Measurements from ENCODE around the gene RBMS3. TPM values are rescaled to one million over a fixed set of nuclear protein-coding genes. Genes with fewer than 3 reads are reported as not detected.
"Not testable (repeated sequence)": the region's sequence is repeated elsewhere in the genome, so short reads cannot be mapped to it uniquely, and the experiment has no call there.

Gene RBMS3
- total RNA-seq, 1 donor from 2014 or later: 3.8 TPM

- peaks cover 6% of the 10 kb centered on the region for H3K9me3 Mint-ChIP-seq (ENCODE audit: low read depth)
- no peaks in the 10 kb centered on the region for H3K4me1 Mint-ChIP-seq (ENCODE audit: low read depth)
- no peak overlapping the region for H3K4me3 Mint-ChIP-seq (ENCODE audit: low read depth)
- no peak for DNase-seq (ENCODE audit: low spot score, unreplicated experiment)
- H3K36me3 Mint-ChIP-seq (ENCODE audit: insufficient read depth): peaks cover 1% of the 10 kb centered on the region
- no peaks in the 10 kb centered on the region for H3K27me3 Mint-ChIP-seq
- no peak overlapping the region for H3K27ac Mint-ChIP-seq
- TF ChIP-seq, protein P1, sequence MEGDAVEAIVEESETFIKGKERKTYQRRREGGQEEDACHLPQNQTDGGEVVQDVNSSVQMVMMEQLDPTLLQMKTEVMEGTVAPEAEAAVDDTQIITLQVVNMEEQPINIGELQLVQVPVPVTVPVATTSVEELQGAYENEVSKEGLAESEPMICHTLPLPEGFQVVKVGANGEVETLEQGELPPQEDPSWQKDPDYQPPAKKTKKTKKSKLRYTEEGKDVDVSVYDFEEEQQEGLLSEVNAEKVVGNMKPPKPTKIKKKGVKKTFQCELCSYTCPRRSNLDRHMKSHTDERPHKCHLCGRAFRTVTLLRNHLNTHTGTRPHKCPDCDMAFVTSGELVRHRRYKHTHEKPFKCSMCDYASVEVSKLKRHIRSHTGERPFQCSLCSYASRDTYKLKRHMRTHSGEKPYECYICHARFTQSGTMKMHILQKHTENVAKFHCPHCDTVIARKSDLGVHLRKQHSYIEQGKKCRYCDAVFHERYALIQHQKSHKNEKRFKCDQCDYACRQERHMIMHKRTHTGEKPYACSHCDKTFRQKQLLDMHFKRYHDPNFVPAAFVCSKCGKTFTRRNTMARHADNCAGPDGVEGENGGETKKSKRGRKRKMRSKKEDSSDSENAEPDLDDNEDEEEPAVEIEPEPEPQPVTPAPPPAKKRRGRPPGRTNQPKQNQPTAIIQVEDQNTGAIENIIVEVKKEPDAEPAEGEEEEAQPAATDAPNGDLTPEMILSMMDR (IDR thresholded peaks at IDR 0.05; ENCODE audit: unreplicated experiment): no peak
Measured at GRCh38 chr3:29389362-29389761, 108.5 kb downstream of the RBMS3 start.

DNA sequence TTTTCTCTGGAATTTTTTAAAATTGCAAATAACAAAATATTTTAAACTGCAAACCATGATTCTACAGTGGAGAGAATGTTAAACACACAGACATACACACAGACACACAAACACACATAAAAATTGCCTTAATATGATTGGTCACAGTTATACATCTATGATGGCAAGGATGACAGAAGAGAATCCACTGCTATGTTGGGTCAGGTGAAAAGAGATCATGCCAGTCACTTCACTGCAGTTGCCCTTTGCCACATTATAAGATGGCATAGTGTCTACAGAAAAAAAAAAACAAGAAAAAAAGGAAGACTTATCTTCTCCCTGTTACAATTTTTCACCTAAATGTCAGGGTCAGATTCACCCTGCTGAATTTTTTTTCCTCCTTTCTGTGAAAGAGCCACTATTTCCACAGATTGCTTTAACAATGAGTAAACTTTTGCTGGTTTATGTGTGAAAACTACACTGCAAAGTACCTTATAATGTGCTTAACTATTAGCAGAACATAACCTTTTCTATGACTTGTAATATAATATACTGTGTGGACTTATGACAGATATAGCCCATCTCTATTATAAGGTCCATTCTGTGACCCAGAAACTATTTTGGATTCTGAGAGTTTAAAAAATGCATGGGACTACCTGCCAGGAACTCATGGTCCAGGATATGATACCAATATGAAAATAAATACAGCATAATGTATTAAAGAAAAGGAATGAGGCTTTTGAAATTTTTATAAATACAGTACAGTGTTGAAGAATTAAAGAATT is 111.9 kb downstream of the RBMS3 start:
- Mint-ChIP-seq H3K9me3 (ENCODE audit: low read depth) (peaks cover 13% of the 10 kb centered on the region), H3K4me1 (ENCODE audit: low read depth) (no peaks in the 10 kb centered on the region), H3K27ac (no peak overlapping the region), H3K4me3 (ENCODE audit: low read depth) (no peak overlapping the region), H3K36me3 (ENCODE audit: insufficient read depth) (peaks cover 1% of the 10 kb centered on the region), H3K27me3 (no peaks in the 10 kb centered on the region)
- DNase-seq (ENCODE audit: low spot score, unreplicated experiment): no peak
- TF ChIP-seq, protein P1 (IDR thresholded peaks at IDR 0.05; ENCODE audit: unreplicated experiment): no peak

DNA sequence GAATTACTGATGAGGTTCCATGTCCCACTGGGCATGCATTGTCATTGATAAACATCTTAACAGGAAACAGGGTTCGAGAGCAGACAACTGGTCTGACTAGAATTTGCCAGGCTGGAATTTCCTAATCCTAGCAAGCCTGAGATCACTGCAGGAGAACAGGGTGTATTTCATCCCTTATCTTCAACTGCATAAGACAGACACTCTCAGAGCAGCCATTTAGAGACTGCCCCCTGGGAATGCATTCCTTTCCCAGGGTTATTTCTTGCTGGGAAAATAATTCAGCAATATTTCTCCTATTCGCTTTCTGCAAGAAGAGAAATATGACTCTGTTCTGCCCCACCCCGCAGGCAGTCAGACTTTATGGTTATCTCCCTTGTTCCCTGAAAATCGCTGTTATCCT is 113.1 kb downstream of the RBMS3 start:
- not testable (repeated sequence) for H3K36me3 Mint-ChIP-seq (ENCODE audit: insufficient read depth); H3K4me1 Mint-ChIP-seq (ENCODE audit: low read depth); H3K4me3 Mint-ChIP-seq (ENCODE audit: low read depth); DNase-seq (ENCODE audit: low spot score, unreplicated experiment); H3K27ac Mint-ChIP-seq; H3K27me3 Mint-ChIP-seq
- H3K9me3 Mint-ChIP-seq (ENCODE audit: low read depth): peaks cover 13% of the 10 kb centered on the region

- Mint-ChIP-seq H3K4me3 (ENCODE audit: low read depth) (no peak overlapping the region), H3K27me3 (no peaks in the 10 kb centered on the region), H3K9me3 (ENCODE audit: low read depth) (peaks cover 13% of the 10 kb centered on the region), H3K27ac (no peak overlapping the region), H3K4me1 (ENCODE audit: low read depth) (peaks cover 3% of the 10 kb centered on the region), H3K36me3 (ENCODE audit: insufficient read depth) (peaks cover 1% of the 10 kb centered on the region)
- no peak for DNase-seq (ENCODE audit: low spot score, unreplicated experiment)
- TF ChIP-seq, protein P1 (IDR thresholded peaks at IDR 0.05; ENCODE audit: unreplicated experiment): no peak
Measured at GRCh38 chr3:29397406-29397805, 116.5 kb downstream of the RBMS3 start.

DNA sequence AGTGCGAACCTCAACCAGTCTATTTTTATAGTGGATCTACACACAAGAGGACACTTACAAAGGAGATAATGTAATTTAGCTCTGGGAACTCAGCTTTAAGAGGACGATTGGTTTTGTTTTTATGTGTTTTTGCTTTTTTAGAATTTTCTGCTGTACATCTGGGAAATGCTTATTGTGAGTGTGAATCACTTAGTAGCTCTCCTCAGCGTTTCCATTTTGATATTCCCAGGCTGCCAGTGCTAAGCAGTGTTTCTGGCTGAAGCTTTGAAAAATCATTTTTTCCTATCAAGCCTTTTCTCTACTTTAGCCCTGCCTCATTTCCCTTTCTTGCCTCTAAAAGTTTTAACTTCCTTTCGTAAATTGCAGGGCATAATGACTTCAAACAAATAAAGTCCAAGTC is 117.9 kb downstream of the RBMS3 start:
- H3K27ac Mint-ChIP-seq: no peak overlapping the region
- no peaks in the 10 kb centered on the region for H3K36me3 Mint-ChIP-seq (ENCODE audit: insufficient read depth)
- H3K9me3 Mint-ChIP-seq (ENCODE audit: low read depth): peaks cover 7% of the 10 kb centered on the region
- TF ChIP-seq, protein P1 (IDR thresholded peaks at IDR 0.05; ENCODE audit: unreplicated experiment): no peak
- no peak for DNase-seq (ENCODE audit: low spot score, unreplicated experiment)
- no peaks in the 10 kb centered on the region for H3K27me3 Mint-ChIP-seq
- H3K4me1 Mint-ChIP-seq (ENCODE audit: low read depth): peaks cover 3% of the 10 kb centered on the region
- H3K4me3 Mint-ChIP-seq (ENCODE audit: low read depth): no peak overlapping the region

DNA sequence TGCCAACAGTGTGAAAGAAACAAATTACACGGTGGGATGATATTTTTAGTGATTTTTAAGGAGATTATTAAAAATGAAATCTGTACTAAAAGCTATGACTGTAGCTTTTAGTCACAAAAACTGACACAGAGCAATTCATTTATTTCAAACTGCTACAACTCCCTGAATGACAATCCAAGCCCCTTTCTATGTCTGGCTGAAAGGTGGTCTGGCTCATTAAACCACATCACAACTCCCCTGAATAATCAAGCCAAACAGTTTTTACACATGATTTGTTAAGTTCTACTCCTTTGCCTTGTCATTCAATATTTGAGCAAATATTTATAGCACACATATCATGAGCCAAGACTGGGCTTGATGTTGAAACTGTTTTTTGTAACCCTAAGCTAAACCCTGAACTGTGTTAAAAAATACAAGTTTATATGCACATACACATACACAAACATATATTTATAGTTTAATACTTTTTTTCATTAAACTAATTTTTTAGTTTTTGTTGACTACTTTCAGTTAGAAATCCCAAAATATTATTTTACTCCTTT is 125.5 kb downstream of the RBMS3 start:
- no peaks in the 10 kb centered on the region for H3K27me3 Mint-ChIP-seq
- no peaks in the 10 kb centered on the region for H3K9me3 Mint-ChIP-seq (ENCODE audit: low read depth)
- DNase-seq (ENCODE audit: low spot score, unreplicated experiment): no peak
- TF ChIP-seq, protein P1 (IDR thresholded peaks at IDR 0.05; ENCODE audit: unreplicated experiment): no peak
- H3K4me1 Mint-ChIP-seq (ENCODE audit: low read depth): peaks cover 4% of the 10 kb centered on the region
- no peaks in the 10 kb centered on the region for H3K36me3 Mint-ChIP-seq (ENCODE audit: insufficient read depth)
- H3K27ac Mint-ChIP-seq: no peak overlapping the region
- H3K4me3 Mint-ChIP-seq (ENCODE audit: low read depth): no peak overlapping the region
